GM21786 (cell line): ENCODE measurements around the gene ZNF808.
"Not testable (repeated sequence)": the region's sequence is repeated elsewhere in the genome, so short reads cannot be mapped to it uniquely, and the experiment has no call there.

ENCODE experiments used
- ATAC-seq: cut with Tn5 transposase; IDR thresholded peaks from one replicate; pipeline ENCODE4 v1.9.1; 2021; ENCODE audit not compliant: unreplicated experiment

ZNF808 gene

GRCh38 chr19:52527134-52527955 lies at the start of gene ZNF808:
Gene ZNF808 (plus strand): TSS chr19:52527668. CDS start chr19:52543285, 15,617 bp downstream.
- peak; percentile 83 for ATAC-seq

GRCh38 chr19:52484111-52484743 lies 43.2 kb upstream of the ZNF808 start:
- not testable (repeated sequence) for ATAC-seq

GRCh38 chr19:52485064-52485463 lies 42.4 kb upstream of the ZNF808 start:
- not testable (repeated sequence) for ATAC-seq

GRCh38 chr19:52485561-52486240 lies 41.8 kb upstream of the ZNF808 start:
- ATAC-seq, result not testable (repeated sequence)

GRCh38 chr19:52492201-52492993 lies 35.1 kb upstream of the ZNF808 start:
- no peak for ATAC-seq

GRCh38 chr19:52492994-52493470 lies 34.4 kb upstream of the ZNF808 start:
- no peak for ATAC-seq

- no peak for ATAC-seq
These were observed 33.0 kb upstream of the ZNF808 start for GRCh38 chr19:52494518-52494917.

- no peak for ATAC-seq
These were observed 28.9 kb upstream of the ZNF808 start for GRCh38 chr19:52498571-52498970.

GRCh38 chr19:52500474-52500873 lies 27.0 kb upstream of the ZNF808 start:
- not testable (repeated sequence) for ATAC-seq

- ATAC-seq, result not testable (repeated sequence)
These were observed 26.5 kb upstream of the ZNF808 start for GRCh38 chr19:52500991-52501390.

GRCh38 chr19:52507266-52507665 lies 20.2 kb upstream of the ZNF808 start:
- ATAC-seq, result no peak

- no peak for ATAC-seq
These were observed 11.3 kb upstream of the ZNF808 start for GRCh38 chr19:52516191-52516590.

GRCh38 chr19:52518646-52519045 lies 8.8 kb upstream of the ZNF808 start:
- no peak for ATAC-seq

GRCh38 chr19:52519175-52519574 lies 8.3 kb upstream of the ZNF808 start:
- not testable (repeated sequence) for ATAC-seq

- ATAC-seq, result no peak
These were observed 7.5 kb upstream of the ZNF808 start for GRCh38 chr19:52520013-52520412.

GRCh38 chr19:52522551-52522950 lies 4.9 kb upstream of the ZNF808 start:
- ATAC-seq, result no peak

- no peak for ATAC-seq
These were observed 3.4 kb upstream of the ZNF808 start for GRCh38 chr19:52524086-52524485.

GRCh38 chr19:52527956-52528351 lies 486 bp downstream of the ZNF808 start:
- ATAC-seq, result peak; percentile 8

- no peak for ATAC-seq
These were observed 5.0 kb downstream of the ZNF808 start for GRCh38 chr19:52532480-52532879.

GRCh38 chr19:52533901-52534300 lies 6.4 kb downstream of the ZNF808 start:
- ATAC-seq, result no peak

GRCh38 chr19:52535385-52535770 lies 7.9 kb downstream of the ZNF808 start:
- ATAC-seq, result not testable (repeated sequence)
